Measurements from ENCODE around the gene ITPK1.
"Not testable (repeated sequence)": the region's sequence is repeated elsewhere in the genome, so short reads cannot be mapped to it uniquely, and the experiment has no call there.

ITPK1 gene
- 56.8 to 57.9 reads per million in 2 donors for total RNA-seq

DNA sequence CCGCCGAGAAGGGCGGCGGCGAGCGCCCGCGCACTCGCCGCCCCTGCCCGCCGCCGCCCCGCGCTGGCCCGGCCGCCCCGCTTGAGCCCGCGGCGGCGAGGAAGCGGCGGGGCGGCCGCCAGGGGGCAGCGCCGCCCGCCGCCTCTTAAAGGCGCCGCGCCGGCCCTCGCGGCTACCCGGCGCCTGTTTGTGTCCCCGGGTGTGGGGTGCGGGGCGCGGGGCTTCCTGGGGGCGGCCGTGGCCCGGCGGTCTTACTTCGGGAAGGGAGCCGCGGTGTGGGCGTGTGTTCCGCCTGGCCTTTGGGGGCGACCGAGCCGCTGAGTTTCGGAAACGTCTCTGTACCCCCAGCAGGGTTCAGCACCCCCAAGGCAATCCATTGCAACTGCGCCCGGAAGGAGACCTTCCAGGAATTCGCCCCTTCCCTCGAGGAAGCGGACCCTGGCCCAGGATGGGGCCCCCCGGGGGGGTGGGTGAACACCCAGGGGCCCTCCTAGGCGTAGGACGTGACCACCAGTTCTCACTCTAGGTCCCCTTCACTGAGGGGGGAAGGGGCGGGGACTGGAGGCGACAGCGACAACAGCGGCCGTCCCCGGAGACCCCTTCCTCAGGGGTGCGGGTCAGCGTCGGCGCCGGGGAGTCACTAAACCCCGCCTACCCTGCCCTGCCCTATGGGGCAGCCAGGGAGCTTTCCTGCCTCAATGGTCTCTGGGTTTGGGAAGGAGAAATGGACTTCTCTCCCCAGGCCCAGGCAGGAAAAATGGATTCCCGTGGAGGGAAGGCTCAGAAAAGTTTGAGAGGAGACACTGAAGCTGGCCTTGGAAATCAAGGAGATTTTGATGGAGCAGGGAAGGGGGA, at the start of gene ITPK1:
TSS of gene ITPK1 (minus strand) at position 105 of the 855 bp plus-strand sequence. CDS start 762 bp downstream, outside the sequence.
- peak; percentile 41 for DNase-seq

GRCh38 chr14:93163564-93163963, 47.8 kb upstream of the ITPK1 start:
- no peak for DNase-seq

DNA sequence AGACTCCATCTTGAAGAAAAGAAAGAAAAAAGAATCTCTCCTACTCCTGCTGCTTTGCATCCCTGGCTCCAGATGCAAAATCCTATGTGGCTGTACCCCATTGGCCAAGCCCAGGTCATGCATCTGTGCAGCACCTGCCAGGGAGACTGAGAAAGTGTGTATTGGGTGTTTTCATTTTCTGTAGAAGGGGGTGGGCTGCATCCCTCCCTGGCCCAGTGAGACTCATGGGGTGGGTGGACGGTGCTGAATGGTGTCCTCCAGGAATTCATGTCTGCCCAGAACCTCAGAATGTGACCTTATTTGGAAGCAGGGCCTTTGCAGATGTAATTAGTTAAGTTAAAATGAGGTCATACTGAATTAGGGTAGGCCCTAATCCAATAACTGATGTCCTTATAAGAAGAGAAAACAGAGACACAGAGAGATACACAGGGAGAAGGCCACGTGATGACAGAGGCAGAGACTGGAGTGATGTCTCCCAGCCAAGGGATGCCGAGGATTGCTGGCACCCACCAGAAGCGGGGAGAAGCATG, 45.8 kb upstream of the ITPK1 start:
- DNase-seq, result no peak

GRCh38 chr14:93160353-93160801, 44.7 kb upstream of the ITPK1 start:
- DNase-seq, result no peak

DNA sequence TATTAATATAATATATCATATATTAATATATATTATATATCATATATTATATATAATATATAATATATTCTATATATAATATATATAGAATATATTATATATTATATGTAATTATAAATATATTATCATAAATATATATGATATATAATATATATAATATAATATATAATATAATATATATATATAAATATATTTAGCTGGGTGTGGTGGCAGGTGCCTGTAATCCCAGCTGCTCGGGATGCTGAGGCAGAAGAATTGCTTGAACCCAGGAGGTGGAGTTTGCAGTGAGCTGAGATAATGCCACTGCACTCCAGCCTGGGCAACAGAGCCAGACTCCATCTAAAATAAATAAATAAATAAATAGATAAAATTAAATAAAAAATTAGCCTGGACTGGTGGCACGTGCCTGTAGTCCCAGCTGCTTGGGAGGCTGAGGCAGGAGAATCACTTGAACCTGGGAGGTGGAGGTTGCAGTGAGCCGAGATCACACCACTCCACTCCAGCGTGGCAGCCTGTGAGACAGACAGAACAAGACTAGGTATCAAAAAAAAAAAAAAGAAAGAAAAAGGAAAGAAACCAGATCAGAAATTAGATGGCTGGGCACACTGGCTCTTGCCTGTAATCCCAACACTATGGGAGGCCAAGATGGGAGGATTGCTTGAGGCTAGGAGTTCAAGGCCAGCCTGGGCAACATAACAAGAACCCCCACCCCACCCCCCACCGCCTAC, 44.1 kb upstream of the ITPK1 start:
- not testable (repeated sequence) for DNase-seq

DNA sequence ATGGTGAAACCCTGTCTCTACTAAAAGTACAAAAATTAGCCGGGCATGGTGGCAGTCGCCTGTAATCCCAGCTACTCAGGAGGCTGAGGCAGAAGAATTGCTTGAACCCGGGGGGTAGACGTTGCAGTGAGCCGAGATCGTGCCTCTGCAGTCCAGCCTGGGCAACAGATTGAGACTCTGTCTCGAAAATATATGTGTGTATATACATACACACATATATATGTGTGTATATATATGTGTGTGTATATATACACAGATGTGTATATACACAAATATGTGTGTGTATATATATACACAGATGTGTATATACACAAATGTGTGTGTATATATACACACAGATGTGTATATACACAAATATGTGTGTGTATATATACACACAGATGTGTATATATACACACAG, 42.6 kb upstream of the ITPK1 start:
- not testable (repeated sequence) for DNase-seq

GRCh38 chr14:93156693-93157369, 41.1 kb upstream of the ITPK1 start:
- DNase-seq, result no peak

DNA sequence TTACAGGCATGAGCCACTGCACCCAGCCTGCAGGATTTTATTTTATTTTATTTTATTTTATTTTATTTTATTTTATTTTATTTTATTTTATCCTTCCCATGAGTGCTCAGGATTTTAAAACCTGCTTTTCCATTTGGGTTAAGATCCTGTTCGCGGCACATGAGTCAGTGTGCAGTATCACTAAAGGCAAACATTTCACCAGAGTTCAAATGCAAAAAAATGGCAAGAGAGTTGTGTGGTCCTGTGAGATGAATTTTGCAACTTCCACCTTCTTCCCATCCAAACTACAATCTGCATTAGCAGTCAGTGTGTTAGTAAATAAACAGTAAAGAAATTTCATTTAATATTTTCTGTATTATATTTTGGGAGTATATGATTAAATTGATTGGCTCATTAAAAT, 39.9 kb upstream of the ITPK1 start:
- DNase-seq, result no peak

GRCh38 chr14:93153121-93153520, 37.4 kb upstream of the ITPK1 start:
- no peak for DNase-seq

DNA sequence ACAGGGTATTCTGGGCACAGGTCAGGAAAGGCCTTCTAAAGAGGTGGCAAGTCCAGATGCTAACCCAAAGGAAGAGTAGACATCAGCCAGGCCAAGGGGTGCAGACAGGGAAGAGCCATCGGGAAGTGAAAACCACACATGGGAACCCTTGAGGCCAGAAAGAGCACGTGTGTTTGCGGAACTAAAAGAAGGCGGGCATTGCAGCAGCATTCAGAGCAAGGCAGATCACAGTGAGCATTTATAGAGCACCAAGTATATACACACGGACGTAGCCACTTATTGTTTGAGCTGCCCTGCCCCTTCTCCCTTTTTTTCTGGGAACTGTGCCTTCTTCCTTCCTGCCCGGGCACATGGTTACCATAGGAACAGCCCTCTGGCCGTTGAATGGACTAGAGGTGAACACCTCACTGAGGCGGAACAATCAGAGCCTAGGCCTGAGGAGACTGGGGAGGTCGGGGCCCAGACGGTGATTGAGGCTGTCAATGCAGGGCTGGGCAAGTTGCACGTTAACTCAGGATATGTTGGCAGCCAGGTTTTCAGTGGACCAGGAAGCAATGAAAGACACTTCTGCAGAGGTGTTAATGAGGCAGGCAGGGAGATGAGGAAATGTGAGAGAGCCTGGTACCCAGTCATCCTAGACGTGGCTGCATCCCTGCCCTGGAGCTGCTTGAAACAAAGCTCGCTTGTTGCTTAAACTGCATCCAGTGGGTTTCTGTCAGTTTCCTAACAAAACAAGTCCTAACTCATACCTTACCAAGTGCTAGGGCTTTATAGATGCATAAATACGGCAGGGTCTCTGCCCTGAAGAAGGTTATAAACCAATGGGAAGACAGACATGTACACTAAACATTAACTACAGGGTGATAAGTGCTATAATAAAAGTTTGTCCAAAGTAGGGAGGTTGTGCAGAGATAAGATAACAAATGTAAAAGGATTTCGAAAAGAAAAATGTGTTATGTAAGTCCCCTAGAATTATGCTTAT, 34.8 kb upstream of the ITPK1 start:
- DNase-seq, result no peak

GRCh38 chr14:93148979-93149378, 33.3 kb upstream of the ITPK1 start:
- no peak for DNase-seq

DNA sequence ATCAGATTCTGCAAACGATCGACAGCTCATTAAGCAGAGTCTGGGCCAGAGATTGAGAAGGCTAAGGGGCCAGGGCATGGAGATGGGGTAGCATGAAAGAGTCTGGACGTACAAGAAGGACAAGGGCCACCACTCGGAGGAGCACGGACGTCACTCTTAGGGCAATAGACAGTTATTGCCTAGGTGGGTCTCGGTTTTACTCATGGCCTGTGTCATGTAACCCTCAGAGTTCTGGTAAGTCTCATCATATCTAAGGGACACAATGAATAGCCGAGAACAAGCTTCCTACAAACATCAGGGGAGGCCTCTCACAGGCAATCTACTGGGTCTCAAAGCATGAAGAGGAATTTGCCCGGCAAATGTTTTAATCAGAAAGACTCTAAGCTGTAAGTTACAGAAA, 30.4 kb upstream of the ITPK1 start:
- DNase-seq, result no peak

DNA sequence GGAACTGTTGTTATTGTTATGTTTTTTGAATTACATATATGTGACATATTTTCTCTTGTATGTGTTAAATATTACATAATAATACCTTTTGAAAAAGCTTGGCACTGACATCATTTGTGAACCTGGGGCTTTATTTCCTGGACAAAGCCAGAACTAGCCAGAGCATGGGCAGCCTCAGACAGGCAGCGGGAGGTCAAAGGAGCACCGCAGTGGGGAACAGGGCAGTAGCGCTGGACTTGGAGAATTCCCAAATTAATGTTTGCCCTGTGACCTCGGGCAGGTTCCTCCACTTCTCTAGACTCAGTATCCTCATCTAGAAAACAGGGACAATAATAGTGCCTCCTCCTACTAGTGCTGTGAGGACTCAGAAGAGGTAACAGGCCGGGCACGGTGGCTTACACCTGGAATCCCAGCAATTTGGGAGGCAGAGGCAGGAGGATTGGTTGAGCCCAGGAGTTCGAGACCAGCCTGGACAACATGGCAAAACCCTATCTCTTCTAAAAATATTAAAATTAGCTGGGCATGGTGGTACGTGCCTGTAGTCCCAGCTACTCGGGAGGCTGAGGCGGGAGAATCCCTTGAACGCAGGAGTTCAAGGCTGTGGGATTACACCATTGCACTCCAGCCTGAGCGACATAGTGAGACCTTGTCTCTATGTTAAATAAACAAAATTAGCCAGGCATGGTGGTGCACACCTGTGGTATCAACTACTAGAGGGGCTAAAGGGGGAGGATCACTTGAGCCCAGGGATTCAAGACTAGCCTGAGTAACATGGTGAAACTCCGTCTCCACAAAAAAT, 27.3 kb upstream of the ITPK1 start:
- no peak for DNase-seq

- DNase-seq, result no peak
Observed at GRCh38 chr14:93137864-93138263, 22.1 kb upstream of the ITPK1 start.

- DNase-seq, result not testable (repeated sequence)
Observed at GRCh38 chr14:93136508-93136907, 20.8 kb upstream of the ITPK1 start.

DNA sequence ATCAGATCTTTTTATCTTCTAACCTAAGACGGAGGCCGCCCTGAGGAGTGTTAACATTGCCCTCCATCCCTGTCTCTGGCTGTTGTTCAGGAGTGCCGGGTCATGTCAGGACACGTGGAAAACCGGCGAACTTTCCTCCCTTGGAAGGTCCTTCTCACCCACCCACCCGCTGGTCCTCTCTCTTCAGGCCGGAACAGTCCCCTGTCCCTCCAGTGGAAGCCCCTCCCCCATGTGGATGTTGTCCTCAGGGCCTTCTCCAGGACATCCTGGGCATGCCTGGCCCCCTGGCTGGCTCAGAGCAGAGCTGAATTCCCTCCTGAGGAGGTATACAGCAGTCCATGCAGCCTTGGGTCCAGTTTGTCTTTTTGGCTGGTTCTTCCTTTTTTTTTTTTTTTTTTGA, 20.3 kb upstream of the ITPK1 start:
- no peak for DNase-seq

DNA sequence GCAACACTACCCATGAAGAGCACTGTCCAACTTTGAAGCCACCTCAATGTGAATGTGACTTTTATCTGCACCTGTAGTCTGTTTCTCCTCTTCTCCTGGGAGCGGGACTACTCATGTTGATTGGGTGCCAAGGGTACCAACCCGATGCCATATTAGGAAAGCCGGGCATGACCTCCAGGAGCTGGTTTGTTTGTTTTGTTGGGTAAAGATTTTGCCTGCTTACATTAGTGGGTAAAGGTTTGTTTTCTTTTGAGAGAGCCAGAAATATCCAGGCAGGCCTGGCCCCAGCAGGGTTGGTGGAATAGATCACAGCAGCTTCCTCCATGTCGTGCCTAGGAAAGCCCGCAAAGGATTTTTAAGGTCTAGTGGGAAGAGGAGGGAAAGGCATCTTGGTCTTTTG, 19.7 kb upstream of the ITPK1 start:
- no peak for DNase-seq

- no peak for DNase-seq
Observed at GRCh38 chr14:93133464-93133863, 17.7 kb upstream of the ITPK1 start.

DNA sequence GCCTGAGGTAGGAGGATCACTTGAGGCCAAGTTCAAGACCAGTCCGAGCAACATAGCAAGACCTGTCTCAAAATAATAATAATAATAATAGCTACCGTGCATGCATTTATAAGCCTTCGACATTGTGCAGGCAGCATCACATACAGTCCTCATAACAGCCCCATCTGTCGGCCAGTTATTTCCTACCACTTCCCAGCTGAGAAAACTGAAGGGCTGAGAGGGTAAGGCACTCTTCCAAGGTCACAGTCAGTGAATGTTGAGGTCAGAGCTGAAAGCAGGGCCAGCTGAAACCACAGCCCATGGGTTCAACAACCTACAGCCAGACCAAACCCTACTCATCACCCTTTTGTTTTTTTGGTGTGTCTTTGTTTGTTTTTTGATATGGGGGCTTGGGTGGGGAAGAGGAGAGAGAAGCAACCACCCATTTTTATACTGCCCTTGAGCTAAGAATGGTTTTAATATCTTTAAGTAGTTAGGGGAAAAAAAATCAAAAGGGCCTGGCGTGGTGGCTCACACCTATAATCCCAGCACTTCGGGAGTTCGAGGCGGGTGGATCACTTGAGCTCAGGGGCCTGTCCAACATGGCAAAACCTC, 16.8 kb upstream of the ITPK1 start:
- no peak for DNase-seq

DNA sequence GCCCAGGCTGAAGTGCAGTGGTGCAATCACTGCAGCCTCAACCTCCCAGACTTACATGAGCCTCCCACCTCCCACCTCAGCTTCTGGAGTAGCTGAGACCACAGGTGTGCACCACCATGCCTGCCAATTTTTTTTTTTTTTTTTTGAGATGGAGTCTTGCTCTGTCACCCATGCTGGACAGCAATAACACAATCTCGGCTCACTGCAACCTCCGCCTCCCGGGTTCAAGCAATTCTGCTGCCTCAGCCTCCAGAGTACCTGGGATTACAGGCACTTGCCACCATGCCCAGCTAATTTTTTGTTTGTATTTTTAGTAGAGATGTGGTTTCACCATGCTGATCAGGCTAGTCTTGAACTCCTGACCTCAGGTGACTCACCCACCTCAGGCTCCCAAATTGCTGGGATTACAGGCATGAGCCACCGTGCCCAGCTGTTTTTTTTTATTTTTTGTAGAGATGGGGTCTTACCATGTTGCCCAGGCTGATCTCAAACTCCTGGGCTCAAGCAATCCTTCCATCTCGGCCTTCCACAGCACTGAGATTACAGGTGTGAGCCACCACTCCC, 15.6 kb upstream of the ITPK1 start:
- not testable (repeated sequence) for DNase-seq

Measured in activated gamma-delta T cell (primary cell).